IPS-18a (cell line): ENCODE measurements around the gene BBS4.

Experiments used
- H3K27ac ChIP-seq: one replicate; pipeline ENCODE4 v1.5.1; 2013; ENCODE audit warnings: low read length
- H3K27me3 ChIP-seq: one replicate; pipeline ENCODE4 v1.6.1; 2013; ENCODE audit warnings: mild to moderate bottlenecking, low read length; ENCODE audit not compliant: control insufficient read depth, insufficient read depth
- H3K36me3 ChIP-seq: one replicate; pipeline ENCODE4 v1.6.1; 2013; ENCODE audit warnings: low read depth, low read length; ENCODE audit not compliant: control insufficient read depth
- H3K4me1 ChIP-seq: one replicate; pipeline ENCODE4 v1.6.1; 2013; ENCODE audit warnings: low read depth, low read length; ENCODE audit not compliant: control insufficient read depth
- H3K4me3 ChIP-seq: one replicate; pipeline ENCODE4 v1.5.1; 2013; ENCODE audit warnings: low read length
- H3K9ac ChIP-seq: one replicate; pipeline ENCODE4 v1.6.1; 2013; ENCODE audit warnings: mild to moderate bottlenecking, low read length, moderate library complexity
- H3K9me3 ChIP-seq: one replicate; pipeline ENCODE4 v1.6.1; 2013; ENCODE audit warnings: low read depth, low read length; ENCODE audit not compliant: control insufficient read depth

Gene BBS4

DNA sequence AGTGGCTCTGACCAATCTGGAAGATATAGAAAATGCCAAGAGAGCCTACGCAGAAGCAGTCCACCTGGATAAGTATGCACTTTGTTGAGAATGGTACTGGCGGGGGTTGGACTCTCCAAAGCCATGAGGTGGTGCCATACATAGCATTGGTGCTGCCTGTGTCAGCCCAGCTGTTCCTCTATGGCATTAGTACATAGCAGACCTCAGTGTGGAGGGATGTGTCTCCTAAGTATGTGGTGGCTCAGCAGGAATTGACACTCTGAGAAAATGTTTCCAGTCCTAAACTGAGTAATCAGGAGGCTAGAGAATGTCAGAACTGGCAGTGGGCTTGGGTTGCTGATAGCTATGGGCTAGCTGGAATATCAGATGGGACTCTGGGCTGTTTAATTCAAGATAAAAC, 49.1 kb downstream of the BBS4 start:
- Histone ChIP-seq H3K4me1 (no peaks in the 10 kb centered on the region), H3K36me3 (peaks cover 47% of the 10 kb centered on the region), H3K4me3 (no peak overlapping the region), H3K9ac (no peak overlapping the region), H3K27ac (no peak overlapping the region), H3K27me3 (no peaks in the 10 kb centered on the region), H3K9me3 (no peaks in the 10 kb centered on the region)

DNA sequence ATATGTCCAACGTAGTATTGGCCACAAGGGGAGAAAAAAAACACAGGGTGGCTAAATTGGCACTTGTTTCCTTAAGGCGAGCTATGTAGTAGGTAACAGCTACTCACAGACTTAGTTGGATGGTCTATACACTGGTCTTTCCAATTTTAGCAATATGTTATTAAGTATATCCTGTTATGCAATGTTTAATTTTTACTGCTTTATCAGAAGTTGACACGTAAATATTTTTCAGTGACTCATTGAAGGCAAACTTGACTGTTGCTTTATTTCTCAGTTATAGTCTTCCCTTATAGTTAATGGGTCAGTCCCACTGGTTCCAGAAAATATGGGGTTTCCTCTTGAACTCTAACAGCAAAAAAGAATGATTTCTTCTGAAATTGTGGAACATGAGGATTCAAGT, 51.1 kb downstream of the BBS4 start:
- no peak overlapping the region for H3K27ac ChIP-seq
- H3K9ac ChIP-seq, result no peak overlapping the region
- H3K27me3 ChIP-seq, result no peaks in the 10 kb centered on the region
- H3K4me1 ChIP-seq, result no peaks in the 10 kb centered on the region
- peaks cover 36% of the 10 kb centered on the region for H3K36me3 ChIP-seq
- H3K9me3 ChIP-seq, result no peaks in the 10 kb centered on the region
- H3K4me3 ChIP-seq, result no peak overlapping the region

DNA sequence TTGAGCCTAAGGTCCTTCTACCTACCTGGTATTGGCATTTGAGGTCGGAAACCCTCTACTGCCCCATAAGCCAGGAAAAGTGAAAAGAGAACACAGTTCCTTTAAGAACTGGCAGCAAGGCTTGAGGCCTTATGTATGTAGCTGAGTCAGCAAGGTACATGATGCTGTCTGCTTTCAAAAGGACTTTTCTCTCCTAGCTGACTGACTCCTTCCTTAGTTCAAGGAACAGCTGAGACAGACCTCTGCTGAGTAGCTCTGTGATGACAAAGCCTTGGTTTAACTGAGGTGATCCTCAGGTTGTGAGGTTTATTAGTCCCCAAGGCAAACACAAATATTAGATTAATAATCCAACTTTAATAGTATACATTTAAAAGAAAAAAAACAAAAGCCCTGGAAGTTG, 51.7 kb downstream of the BBS4 start:
- Histone ChIP-seq H3K9me3 (no peaks in the 10 kb centered on the region), H3K9ac (no peak overlapping the region), H3K4me3 (no peak overlapping the region), H3K27me3 (no peaks in the 10 kb centered on the region), H3K4me1 (no peaks in the 10 kb centered on the region), H3K36me3 (peaks cover 36% of the 10 kb centered on the region), H3K27ac (no peak overlapping the region)

DNA sequence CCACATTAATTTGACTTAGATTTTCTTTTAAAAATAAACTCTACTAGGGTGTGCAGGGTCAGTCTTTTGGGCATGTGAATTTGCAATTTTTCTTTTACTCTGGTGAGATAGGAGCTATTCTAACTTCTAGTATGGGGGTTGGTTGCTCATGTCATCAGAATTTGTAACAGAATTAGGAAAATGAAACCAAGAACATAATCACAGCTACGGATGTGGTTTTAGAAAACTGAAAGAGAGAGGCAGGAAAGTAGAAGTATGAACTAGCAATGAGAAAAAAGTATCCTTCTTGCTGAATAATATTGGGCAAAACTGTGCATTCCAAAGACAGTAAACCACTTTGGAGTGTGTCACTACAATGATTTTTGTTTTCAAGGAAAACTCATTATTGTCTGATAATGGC, 54.2 kb downstream of the BBS4 start:
- H3K4me1 ChIP-seq, result no peaks in the 10 kb centered on the region
- H3K9ac ChIP-seq, result no peak overlapping the region
- H3K27ac ChIP-seq, result no peak overlapping the region
- H3K36me3 ChIP-seq, result peaks cover 30% of the 10 kb centered on the region
- no peak overlapping the region for H3K4me3 ChIP-seq
- no peaks in the 10 kb centered on the region for H3K27me3 ChIP-seq
- no peaks in the 10 kb centered on the region for H3K9me3 ChIP-seq

DNA sequence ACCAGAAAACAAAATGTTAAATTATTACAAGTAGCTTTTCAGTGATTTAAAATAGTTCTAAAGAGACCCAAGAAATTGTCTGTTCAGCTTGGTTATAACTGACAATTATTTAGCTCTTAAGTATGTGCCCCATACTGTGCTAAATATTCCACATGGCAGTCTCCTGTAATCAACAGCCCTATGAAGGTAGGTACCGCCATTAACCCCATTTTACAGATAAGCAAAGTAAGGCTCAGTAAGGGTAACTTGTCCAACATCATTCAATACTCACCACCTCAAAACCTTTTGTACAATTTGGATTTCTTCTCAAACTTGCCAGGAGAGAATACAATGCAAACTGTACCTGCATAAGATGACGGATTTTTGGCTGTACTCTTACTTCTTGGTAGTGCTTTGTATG, 63.7 kb downstream of the BBS4 start:
- Histone ChIP-seq H3K9me3 (no peaks in the 10 kb centered on the region), H3K27ac (no peak overlapping the region), H3K9ac (no peak overlapping the region), H3K27me3 (no peaks in the 10 kb centered on the region), H3K4me3 (no peak overlapping the region), H3K36me3 (peaks cover 24% of the 10 kb centered on the region), H3K4me1 (no peaks in the 10 kb centered on the region)

DNA sequence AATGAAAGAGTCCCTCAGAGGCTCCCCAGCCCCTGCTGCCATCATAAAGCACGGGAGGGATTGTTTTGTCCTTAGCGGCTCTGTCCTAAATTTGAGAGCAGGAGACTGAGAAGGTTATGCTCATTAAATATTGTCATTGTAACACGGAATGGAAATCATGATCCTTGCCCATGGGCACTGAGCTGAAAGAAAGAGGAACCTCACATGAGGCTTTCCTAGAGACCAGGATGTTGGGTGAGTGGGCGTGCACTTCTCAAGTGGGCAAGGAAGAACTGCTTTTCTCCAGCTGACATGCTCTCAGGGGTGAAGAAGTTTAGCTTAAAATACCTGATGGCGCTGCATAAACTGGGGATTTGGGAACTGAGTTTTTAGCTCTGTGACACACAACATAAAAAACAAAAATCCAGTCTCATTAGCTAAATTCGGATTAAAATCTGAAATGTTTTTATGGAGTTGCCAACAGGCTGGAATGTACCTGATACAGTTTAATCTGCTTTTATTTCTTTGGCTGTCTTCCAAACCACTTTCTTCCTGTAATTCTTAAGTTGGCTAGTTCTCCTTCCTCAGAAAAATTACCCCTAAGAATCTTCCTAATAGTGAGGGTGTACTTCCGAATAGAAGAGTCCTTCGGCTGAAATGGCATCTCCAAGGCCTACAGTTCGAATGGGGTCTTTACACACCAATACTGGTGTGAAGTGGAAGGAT, 65.9 kb downstream of the BBS4 start:
- H3K9ac ChIP-seq, result no peak overlapping the region
- peaks cover 39% of the 10 kb centered on the region for H3K36me3 ChIP-seq
- no peaks in the 10 kb centered on the region for H3K9me3 ChIP-seq
- H3K27ac ChIP-seq, result no peak overlapping the region
- H3K4me3 ChIP-seq, result no peak overlapping the region
- H3K27me3 ChIP-seq, result no peaks in the 10 kb centered on the region
- H3K4me1 ChIP-seq, result no peaks in the 10 kb centered on the region

DNA sequence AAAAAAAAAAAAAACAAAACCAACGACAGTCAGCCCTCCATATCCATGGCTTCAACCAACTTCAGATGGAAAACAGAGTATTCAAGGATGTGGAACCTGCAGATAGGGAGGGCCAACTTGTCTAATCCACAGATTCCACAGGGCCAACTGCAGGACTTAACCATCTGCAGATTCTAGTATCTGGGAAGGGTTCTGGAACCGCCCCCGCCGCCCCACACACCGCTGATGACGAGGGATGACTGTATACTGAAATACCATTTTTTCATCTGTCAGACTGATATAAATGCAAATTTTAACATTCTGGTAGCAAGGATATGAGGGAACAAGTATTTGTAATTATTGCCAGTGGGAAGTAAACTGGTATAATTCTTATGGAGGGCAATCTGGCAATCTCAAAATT, 68.1 kb downstream of the BBS4 start:
- Histone ChIP-seq H3K36me3 (peaks cover 42% of the 10 kb centered on the region), H3K27me3 (no peaks in the 10 kb centered on the region), H3K4me1 (no peaks in the 10 kb centered on the region), H3K4me3 (no peak overlapping the region), H3K9me3 (no peaks in the 10 kb centered on the region), H3K27ac (no peak overlapping the region), H3K9ac (no peak overlapping the region)

DNA sequence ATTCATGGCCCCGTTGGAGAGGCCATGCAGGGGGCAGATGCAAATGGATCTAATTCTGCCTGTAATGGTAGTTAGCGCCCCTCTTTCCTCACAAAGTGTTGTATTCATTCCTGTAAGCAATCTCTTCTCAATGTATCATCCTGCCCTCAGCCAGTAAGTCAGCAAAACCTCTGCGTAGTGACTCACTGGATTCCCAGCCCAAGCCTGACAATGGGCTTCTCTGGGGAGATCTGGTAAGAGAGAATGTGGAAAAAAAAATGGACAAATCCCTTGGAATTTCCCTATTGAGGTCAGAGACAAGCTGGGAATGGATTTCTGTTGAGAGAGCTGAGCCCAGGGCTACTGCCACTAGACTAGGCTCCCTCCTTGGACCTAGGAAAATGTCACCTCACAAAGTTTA, 72.2 kb downstream of the BBS4 start:
- H3K9me3 ChIP-seq, result no peaks in the 10 kb centered on the region
- H3K4me1 ChIP-seq, result no peaks in the 10 kb centered on the region
- peaks cover 40% of the 10 kb centered on the region for H3K36me3 ChIP-seq
- H3K4me3 ChIP-seq, result no peak overlapping the region
- H3K9ac ChIP-seq, result no peak overlapping the region
- H3K27ac ChIP-seq, result no peak overlapping the region
- H3K27me3 ChIP-seq, result no peaks in the 10 kb centered on the region

DNA sequence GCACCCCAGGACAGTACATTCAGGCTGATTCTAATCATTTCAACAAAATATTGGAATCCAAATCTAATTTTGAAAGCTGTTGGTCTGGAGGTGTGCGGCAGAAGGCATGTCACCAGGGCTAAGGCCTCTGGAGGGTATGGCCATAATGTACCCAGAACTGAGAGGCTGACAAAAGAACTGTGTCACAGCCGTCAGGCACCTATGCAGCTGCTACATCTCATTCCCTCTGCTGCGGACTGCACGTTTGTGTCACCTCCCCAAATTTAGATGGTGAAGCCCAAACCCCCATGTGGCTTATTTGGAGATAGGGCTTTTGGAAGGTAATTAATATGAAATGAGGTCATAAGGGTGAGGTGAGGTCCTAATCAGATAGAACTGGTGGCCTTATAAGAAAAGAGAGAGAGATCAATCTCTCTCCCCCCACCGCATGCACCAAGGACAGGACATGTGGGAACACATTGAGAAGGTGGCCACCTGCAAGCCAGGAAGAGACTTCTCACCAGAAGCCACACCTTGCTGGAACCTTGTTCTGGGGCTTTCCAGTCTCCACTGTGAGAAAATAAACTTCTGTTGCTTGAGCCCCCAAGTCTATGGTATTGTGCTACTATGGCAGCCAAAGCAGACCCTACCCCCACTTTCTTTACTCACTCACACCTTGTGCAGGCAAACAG, 74.7 kb downstream of the BBS4 start:
- Histone ChIP-seq H3K27me3 (no peaks in the 10 kb centered on the region), H3K27ac (no peak overlapping the region), H3K36me3 (peaks cover 28% of the 10 kb centered on the region)

DNA sequence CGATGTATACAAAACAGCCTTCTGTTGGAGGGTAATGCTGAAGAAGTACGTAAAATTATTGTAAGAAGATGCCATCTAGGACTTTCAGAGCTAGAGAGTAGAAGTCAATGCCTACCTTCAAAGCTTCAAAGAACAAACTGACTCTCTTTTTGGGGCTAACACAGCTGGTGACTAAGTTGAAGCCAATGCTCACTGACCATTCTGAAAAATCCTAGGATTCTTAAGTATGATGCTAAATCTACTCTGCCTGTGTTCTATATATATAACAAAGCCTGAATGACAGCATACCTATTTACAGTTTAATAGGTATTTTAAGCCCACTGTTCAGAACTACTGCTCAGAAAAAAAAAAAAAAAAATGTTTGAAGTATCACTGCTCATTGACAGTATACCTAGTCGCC, 78.6 kb downstream of the BBS4 start:
- Histone ChIP-seq H3K27ac (no peak overlapping the region), H3K9ac (no peak overlapping the region), H3K36me3 (peaks cover 37% of the 10 kb centered on the region), H3K9me3 (peaks cover 9% of the 10 kb centered on the region), H3K4me3 (no peak overlapping the region), H3K4me1 (no peaks in the 10 kb centered on the region), H3K27me3 (no peaks in the 10 kb centered on the region)

More for the DNA sequence above, 74.7 kb downstream of the BBS4 start:
- Histone ChIP-seq H3K9me3 (no peaks in the 10 kb centered on the region), H3K4me1 (no peaks in the 10 kb centered on the region), H3K9ac (no peak overlapping the region), H3K4me3 (no peak overlapping the region)

DNA sequence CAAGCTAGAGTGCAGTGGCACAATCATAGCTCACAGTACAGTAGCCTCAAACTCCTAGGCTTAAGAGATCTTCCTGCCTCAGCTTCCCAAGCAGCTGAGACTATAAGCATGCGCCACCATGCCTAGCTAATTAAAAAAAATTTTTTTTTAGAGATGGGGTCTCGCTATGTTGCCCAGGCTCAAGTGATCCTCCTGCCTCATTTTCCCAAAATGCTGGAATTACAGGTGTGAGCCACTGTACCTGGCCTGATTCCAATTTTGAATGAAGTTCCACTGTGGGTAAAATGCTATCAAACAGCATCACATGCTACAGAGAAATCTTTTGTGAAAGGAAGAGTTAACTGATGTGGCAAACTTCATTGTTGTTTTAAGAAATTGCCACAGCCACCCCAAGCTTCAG, 80.0 kb downstream of the BBS4 start:
- no peak overlapping the region for H3K4me3 ChIP-seq
- H3K4me1 ChIP-seq, result no peaks in the 10 kb centered on the region
- peaks cover 9% of the 10 kb centered on the region for H3K9me3 ChIP-seq
- peaks cover 35% of the 10 kb centered on the region for H3K36me3 ChIP-seq
- no peak overlapping the region for H3K27ac ChIP-seq
- no peaks in the 10 kb centered on the region for H3K27me3 ChIP-seq
- H3K9ac ChIP-seq, result no peak overlapping the region

DNA sequence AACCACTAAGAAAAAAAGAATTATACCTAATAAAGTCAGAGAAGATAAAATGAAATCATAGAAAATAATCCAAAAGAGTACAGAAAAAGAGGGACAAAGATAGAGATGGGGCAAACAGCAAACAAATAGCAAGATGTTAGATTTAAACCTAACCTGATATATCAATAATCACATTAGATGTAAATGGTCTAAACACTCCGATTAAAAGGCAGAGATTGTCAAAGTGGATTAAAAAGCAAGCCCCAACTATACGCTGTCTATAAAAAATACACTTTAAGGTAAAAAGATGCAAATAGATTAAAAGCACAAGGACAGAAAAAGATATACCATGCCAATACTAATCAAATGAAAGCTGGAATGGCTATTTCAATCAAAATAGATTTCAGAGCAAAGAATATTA, 80.8 kb downstream of the BBS4 start:
- no peaks in the 10 kb centered on the region for H3K27me3 ChIP-seq
- no peak overlapping the region for H3K4me3 ChIP-seq
- H3K27ac ChIP-seq, result no peak overlapping the region
- H3K36me3 ChIP-seq, result peaks cover 33% of the 10 kb centered on the region
- H3K4me1 ChIP-seq, result no peaks in the 10 kb centered on the region
- peaks cover 9% of the 10 kb centered on the region for H3K9me3 ChIP-seq
- no peak overlapping the region for H3K9ac ChIP-seq
